Measurements from ENCODE around the gene AFF2. TPM values are rescaled to one million over a fixed set of nuclear protein-coding genes. Genes with fewer than 3 reads are reported as not detected.

AFF2 gene
- total RNA-seq, 3 donors from 2014 or later: 0.29 to 0.63 TPM; not detected in 1

DNA sequence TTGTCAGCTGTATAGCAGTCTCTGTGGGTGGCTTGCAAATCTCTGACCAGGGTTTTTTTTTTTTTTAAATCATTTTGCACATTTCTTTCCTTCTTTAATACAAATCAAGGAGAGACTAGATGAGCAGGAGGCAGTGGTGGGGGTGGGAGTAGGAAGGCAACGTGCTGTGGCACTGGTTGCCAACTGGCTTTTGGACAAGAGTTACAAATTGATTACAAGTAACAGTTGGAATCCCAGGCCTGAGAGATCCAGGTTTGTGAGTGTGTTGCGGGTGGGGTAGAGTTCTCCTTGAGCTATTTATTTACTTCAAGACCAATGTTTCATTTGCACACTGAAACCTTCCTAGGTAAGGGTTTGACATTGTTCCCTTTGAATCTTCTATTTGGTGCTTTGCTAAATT is 325.3 kb downstream of the AFF2 start:
- no peaks in the 10 kb centered on the region for H3K9me3 ChIP-seq
- ATAC-seq (no peak), DNase-seq (no peak)
- no peaks in the 10 kb centered on the region for H3K36me3 ChIP-seq (ENCODE audit: low read depth)
- intact Hi-C loops (cut with DNase I, micrococcal nuclease): no loop called here
- H3K4me3 ChIP-seq: no peak overlapping the region
- no peaks in the 10 kb centered on the region for H3K4me1 ChIP-seq (ENCODE audit: low read depth)
- TF ChIP-seq, protein P1, sequence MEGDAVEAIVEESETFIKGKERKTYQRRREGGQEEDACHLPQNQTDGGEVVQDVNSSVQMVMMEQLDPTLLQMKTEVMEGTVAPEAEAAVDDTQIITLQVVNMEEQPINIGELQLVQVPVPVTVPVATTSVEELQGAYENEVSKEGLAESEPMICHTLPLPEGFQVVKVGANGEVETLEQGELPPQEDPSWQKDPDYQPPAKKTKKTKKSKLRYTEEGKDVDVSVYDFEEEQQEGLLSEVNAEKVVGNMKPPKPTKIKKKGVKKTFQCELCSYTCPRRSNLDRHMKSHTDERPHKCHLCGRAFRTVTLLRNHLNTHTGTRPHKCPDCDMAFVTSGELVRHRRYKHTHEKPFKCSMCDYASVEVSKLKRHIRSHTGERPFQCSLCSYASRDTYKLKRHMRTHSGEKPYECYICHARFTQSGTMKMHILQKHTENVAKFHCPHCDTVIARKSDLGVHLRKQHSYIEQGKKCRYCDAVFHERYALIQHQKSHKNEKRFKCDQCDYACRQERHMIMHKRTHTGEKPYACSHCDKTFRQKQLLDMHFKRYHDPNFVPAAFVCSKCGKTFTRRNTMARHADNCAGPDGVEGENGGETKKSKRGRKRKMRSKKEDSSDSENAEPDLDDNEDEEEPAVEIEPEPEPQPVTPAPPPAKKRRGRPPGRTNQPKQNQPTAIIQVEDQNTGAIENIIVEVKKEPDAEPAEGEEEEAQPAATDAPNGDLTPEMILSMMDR (IDR thresholded peaks at IDR 0.05): no peak

DNA sequence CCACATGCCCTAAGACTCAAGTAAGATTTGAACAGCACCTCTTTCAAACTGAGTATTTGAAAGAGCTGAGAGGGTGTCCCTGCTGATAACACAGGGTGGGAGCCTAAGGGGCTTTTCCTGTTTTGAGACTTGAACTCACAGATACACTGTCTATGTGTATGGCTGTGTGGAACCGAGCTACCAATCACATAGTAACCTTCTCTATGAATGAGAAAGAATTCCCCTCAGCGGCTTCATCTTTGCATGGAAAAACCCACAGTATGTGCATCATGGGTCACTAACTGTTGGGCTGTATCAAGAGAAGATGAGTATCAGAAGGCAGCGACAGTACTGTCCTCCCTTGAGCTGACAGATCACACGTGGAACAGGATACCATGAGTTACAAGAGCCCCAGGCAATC is 336.3 kb downstream of the AFF2 start:
- Histone ChIP-seq H3K36me3 (ENCODE audit: low read depth) (no peaks in the 10 kb centered on the region), H3K9me3 (no peaks in the 10 kb centered on the region), H3K4me1 (ENCODE audit: low read depth) (no peaks in the 10 kb centered on the region), H3K4me3 (no peak overlapping the region)
- intact Hi-C loops (cut with DNase I, micrococcal nuclease): no loop called here
- ATAC-seq: no peak
- TF ChIP-seq, protein P1 (IDR thresholded peaks at IDR 0.05): no peak
- no peak for DNase-seq

DNA sequence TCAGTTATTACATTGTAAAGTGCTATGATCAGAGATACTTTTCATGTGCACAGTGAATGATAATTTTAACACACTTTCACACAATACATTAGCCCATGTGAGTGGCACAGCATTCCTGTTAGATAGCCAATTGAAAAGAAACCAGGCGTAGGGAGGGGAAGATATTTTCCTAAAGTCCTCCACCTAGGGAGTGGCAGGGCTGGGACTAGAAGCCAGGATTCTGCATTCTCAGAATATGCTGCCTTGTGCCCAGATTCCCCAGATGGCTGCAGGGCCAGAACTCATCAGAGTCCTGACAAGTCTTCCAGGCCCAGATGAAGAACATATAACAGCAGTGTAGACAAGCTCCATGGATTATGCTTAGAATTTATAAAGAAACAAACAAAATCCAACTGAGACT is 350.2 kb downstream of the AFF2 start:
- no peak for ATAC-seq

DNA sequence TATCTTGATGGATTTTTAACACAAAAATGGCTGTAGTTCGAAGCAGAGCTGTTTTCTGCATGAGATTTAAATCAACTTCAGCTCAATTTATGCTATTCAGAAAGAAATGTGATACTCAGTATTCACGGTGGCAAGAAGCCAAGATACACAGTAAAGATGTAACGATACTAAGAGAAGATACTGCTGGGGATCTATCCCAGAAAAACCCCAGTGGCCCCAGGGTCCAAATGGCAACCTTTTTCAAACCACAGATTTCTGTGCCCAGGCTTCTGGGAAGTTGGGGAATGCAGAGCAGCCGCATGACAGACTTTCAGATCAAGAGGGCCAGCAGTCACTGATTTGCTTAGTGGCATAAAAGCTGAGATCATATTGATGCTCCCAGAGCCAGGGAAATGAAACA is 353.9 kb downstream of the AFF2 start:
- ATAC-seq (no peak), DNase-seq (no peak)
- no peak overlapping the region for H3K4me3 ChIP-seq
- no peaks in the 10 kb centered on the region for H3K4me1 ChIP-seq (ENCODE audit: low read depth)
- TF ChIP-seq, protein P1 (IDR thresholded peaks at IDR 0.05): no peak
- no peaks in the 10 kb centered on the region for H3K9me3 ChIP-seq
- intact Hi-C loops (cut with DNase I, micrococcal nuclease): no loop called here
- H3K36me3 ChIP-seq (ENCODE audit: low read depth): no peaks in the 10 kb centered on the region

More for the DNA sequence above, 350.2 kb downstream of the AFF2 start:
- no peak overlapping the region for H3K4me3 ChIP-seq
- no peaks in the 10 kb centered on the region for H3K9me3 ChIP-seq
- no peaks in the 10 kb centered on the region for H3K4me1 ChIP-seq (ENCODE audit: low read depth)
- H3K36me3 ChIP-seq (ENCODE audit: low read depth): no peaks in the 10 kb centered on the region
- TF ChIP-seq, protein P1 (IDR thresholded peaks at IDR 0.05): no peak
- no peak for DNase-seq
- intact Hi-C loops (cut with DNase I, micrococcal nuclease): no loop called here

DNA sequence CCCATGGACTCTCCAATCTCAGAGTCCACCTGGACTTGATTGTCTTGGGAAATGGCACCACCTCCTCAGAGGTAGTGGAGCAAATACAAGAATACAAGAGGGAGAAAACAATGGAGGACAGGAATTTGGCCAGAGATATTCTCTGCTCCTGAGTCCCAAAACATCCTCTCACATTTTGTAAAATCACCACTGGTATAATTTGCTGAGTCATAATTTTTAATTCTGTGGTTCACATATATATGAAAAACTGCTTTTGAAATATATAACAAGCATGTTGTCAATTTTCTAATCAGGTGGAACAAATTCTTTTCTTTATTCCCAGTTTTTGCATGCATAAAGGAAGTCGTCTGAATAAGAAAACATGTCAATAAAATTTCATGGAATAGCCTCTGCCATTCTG is 356.1 kb downstream of the AFF2 start:
- no peak for ATAC-seq
- intact Hi-C loops (cut with DNase I, micrococcal nuclease): no loop called here
- TF ChIP-seq, protein P1 (IDR thresholded peaks at IDR 0.05): no peak

More for the DNA sequence above, 356.1 kb downstream of the AFF2 start:
- Histone ChIP-seq H3K4me3 (no peak overlapping the region), H3K9me3 (no peaks in the 10 kb centered on the region), H3K36me3 (ENCODE audit: low read depth) (no peaks in the 10 kb centered on the region), H3K4me1 (ENCODE audit: low read depth) (no peaks in the 10 kb centered on the region)
- no peak for DNase-seq
